Smooth muscle cell (in vitro differentiated cells): ENCODE measurements around the gene MYO18A. TPM values are rescaled to one million over a fixed set of nuclear protein-coding genes. Genes with fewer than 3 reads are reported as not detected.

ENCODE experiments used
- DNase-seq: peaks from one replicate; lab custom pipeline; 2025; ENCODE audit not compliant: unreplicated experiment; lab: John Stamatoyannopoulos, UW
- H2AFZ ChIP-seq: fragments of 200-600 bp; sonication (generic); 2 replicates; pipeline ENCODE4 v1.6.0; 2016; ENCODE audit warnings: antibody characterized with exemption, low read depth, mild to moderate bottlenecking
- H3F3A ChIP-seq: fragments of 200-600 bp; sonication (generic); 2 replicates; pipeline ENCODE4 v1.6.0; 2017; ENCODE audit warnings: antibody characterized with exemption, low read depth
- H3K27ac ChIP-seq: fragments of 200-600 bp; sonication (generic); 2 replicates; pipeline ENCODE4 v1.5.1; 2016; ENCODE audit warnings: low read depth, mild to moderate bottlenecking
- H3K27me3 ChIP-seq: fragments of 200-600 bp; sonication (generic); 2 replicates; pipeline ENCODE4 v1.6.1; 2016; ENCODE audit warnings: low read depth, mild to moderate bottlenecking
- H3K36me3 ChIP-seq: fragments of 200-600 bp; sonication (generic); 2 replicates; pipeline ENCODE4 v1.5.1; 2016; ENCODE audit warnings: low read depth
- H3K4me1 ChIP-seq: fragments of 200-600 bp; sonication (generic); 2 replicates; pipeline ENCODE4 v1.5.1; 2016; ENCODE audit warnings: low read depth
- H3K4me2 ChIP-seq: fragments of 200-600 bp; sonication (generic); 2 replicates; pipeline ENCODE4 v1.6.0; 2016; ENCODE audit warnings: mild to moderate bottlenecking
- H3K4me3 ChIP-seq: fragments of 200-600 bp; sonication (generic); 2 replicates; pipeline ENCODE4 v1.5.1; 2016; ENCODE audit warnings: mild to moderate bottlenecking
- H3K79me2 ChIP-seq: fragments of 200-600 bp; sonication (generic); 2 replicates; pipeline ENCODE4 v1.6.0; 2016; ENCODE audit warnings: low read depth, mild to moderate bottlenecking
- H3K9ac ChIP-seq: fragments of 200-600 bp; sonication (generic); 2 replicates; pipeline ENCODE4 v1.6.0; 2016; ENCODE audit warnings: low read depth
- H3K9me3 ChIP-seq: fragments of 200-600 bp; sonication (generic); replicated peaks from 2 replicates; pipeline ENCODE4 v1.5.1; 2016; ENCODE audit warnings: low read depth
- H4K20me1 ChIP-seq: fragments of 200-600 bp; sonication (generic); 2 replicates; pipeline ENCODE4 v1.6.0; 2016; ENCODE audit warnings: low read depth
- CTCF ChIP-seq: fragments of 200-600 bp; sonication (generic); IDR thresholded peaks from 2 replicates; pipeline ENCODE4 v1.5.1; 2017; ENCODE audit warnings: borderline replicate concordance, mild to moderate bottlenecking, antibody characterized with exemption; ENCODE audit not compliant: insufficient read depth, poor library complexity, severe bottlenecking
- WGBS: methylation state at CpG from one replicate; pipeline ENCODE4 v1.1.7; 2016; ENCODE audit warnings: low lambda C conversion rate; 5-methylcytosine and 5-hydroxymethylcytosine counted together
- polyA plus RNA-seq: library from polyadenylated mRNA; unstranded; fragments of >200 nt; fragmentation: Nextera tagmentation; extraction: Ambion mirVana; gene quantifications from 2 replicates; pipeline ENCODE4 v1.2.1, GENCODE V29; 2016
- total RNA-seq: library from RNA; depleted of rRNA; stranded (reverse); fragments of >200 nt; gene quantifications from 2 replicates; pipeline ENCODE4 v1.2.3, GENCODE V29; 2014

MYO18A gene
- total and polyA plus RNA-seq, 2 experiments from 2014 or later, result 18.0 to 22.1 TPM

GRCh38 chr17:29068818-29069217 lies 111.4 kb downstream of the MYO18A start:
- Histone ChIP-seq H3K9me3 (no peaks in the 10 kb centered on the region), H4K20me1 (no peaks in the 10 kb centered on the region), H3K79me2 (no peaks in the 10 kb centered on the region), H3K4me3 (no peak overlapping the region), H3K27ac (no peak overlapping the region), H2AFZ (no peak overlapping the region), H3K27me3 (no peaks in the 10 kb centered on the region), H3K36me3 (no peaks in the 10 kb centered on the region), H3K4me2 (no peak overlapping the region), H3K9ac (no peak overlapping the region), H3K4me1 (peaks cover 9% of the 10 kb centered on the region), H3F3A (no peaks in the 10 kb centered on the region)
- DNase-seq, result no peak
- TF ChIP-seq CTCF, result no peak
- 84% methylated on average over 10 of the region's 10 CpGs for WGBS

GRCh38 chr17:29066606-29067005 lies 113.6 kb downstream of the MYO18A start:
- H3K4me2 ChIP-seq, result no peak overlapping the region
- no peak overlapping the region for H3K27ac ChIP-seq
- no peak overlapping the region for H3K4me3 ChIP-seq
- H4K20me1 ChIP-seq, result no peaks in the 10 kb centered on the region
- no peaks in the 10 kb centered on the region for H3K36me3 ChIP-seq
- no peaks in the 10 kb centered on the region for H3K9me3 ChIP-seq
- no peak for TF ChIP-seq CTCF
- H3K79me2 ChIP-seq, result no peaks in the 10 kb centered on the region
- peaks cover 9% of the 10 kb centered on the region for H3K4me1 ChIP-seq
- WGBS, result 95% methylated on average over 7 of the region's 7 CpGs
- H3K9ac ChIP-seq, result no peak overlapping the region
- no peaks in the 10 kb centered on the region for H3F3A ChIP-seq
- no peak overlapping the region for H2AFZ ChIP-seq
- DNase-seq, result no peak
- no peaks in the 10 kb centered on the region for H3K27me3 ChIP-seq

- WGBS, result 94% methylated on average over 7 of the region's 7 CpGs
- no peak for DNase-seq
- no peaks in the 10 kb centered on the region for H3K79me2 ChIP-seq
- no peak overlapping the region for H2AFZ ChIP-seq
- no peaks in the 10 kb centered on the region for H3K9me3 ChIP-seq
- H3K27ac ChIP-seq, result no peak overlapping the region
- H3K4me3 ChIP-seq, result no peak overlapping the region
- no peaks in the 10 kb centered on the region for H3F3A ChIP-seq
- H3K4me2 ChIP-seq, result no peak overlapping the region
- peaks cover 15% of the 10 kb centered on the region for H3K4me1 ChIP-seq
- no peak for TF ChIP-seq CTCF
- H3K36me3 ChIP-seq, result no peaks in the 10 kb centered on the region
- H3K9ac ChIP-seq, result no peak overlapping the region
- no peaks in the 10 kb centered on the region for H3K27me3 ChIP-seq
- H4K20me1 ChIP-seq, result no peaks in the 10 kb centered on the region
Observed at GRCh38 chr17:29066047-29066446, 114.2 kb downstream of the MYO18A start.

GRCh38 chr17:29063992-29064391 lies 116.2 kb downstream of the MYO18A start:
- Histone ChIP-seq H3K36me3 (no peaks in the 10 kb centered on the region), H4K20me1 (no peaks in the 10 kb centered on the region), H3K27ac (no peak overlapping the region), H3K4me3 (no peak overlapping the region), H3F3A (no peaks in the 10 kb centered on the region), H3K9me3 (no peaks in the 10 kb centered on the region), H3K4me2 (no peak overlapping the region), H3K79me2 (no peaks in the 10 kb centered on the region), H3K4me1 (peaks cover 17% of the 10 kb centered on the region), H2AFZ (no peak overlapping the region), H3K27me3 (no peaks in the 10 kb centered on the region), H3K9ac (no peak overlapping the region)
- no peak for TF ChIP-seq CTCF
- DNase-seq, result no peak
- WGBS, result 92% methylated on average over 7 of the region's 7 CpGs
